Spinal cord (tissue), 10 donors: ENCODE data around the gene SLC26A8. TPM values are rescaled to one million over a fixed set of nuclear protein-coding genes. Genes with fewer than 3 reads are reported as not detected.

ENCODE experiments used
- DNase-seq, 6 donors: peaks; one replicate each; pipeline versions ENCODE4 v3.0.0 to v3.0.0-alpha.2; 2013 to 2015; ENCODE audit warnings: low spot score in 6 of 6, low read depth in 4 of 6
- H3K27ac ChIP-seq: one replicate; pipeline ENCODE4 v1.5.1; 2013; ENCODE audit warnings: low read depth, low read length, control low read depth
- H3K27me3 ChIP-seq: one replicate; pipeline ENCODE4 v1.6.1; 2013; ENCODE audit warnings: low read length; ENCODE audit not compliant: control insufficient read depth, insufficient read depth
- H3K36me3 ChIP-seq: one replicate; pipeline ENCODE4 v1.6.1; 2013; ENCODE audit warnings: low read length; ENCODE audit not compliant: control insufficient read depth, insufficient read depth
- H3K4me1 ChIP-seq: one replicate; pipeline ENCODE4 v1.6.1; 2013; ENCODE audit warnings: low read length; ENCODE audit not compliant: control insufficient read depth, insufficient read depth
- H3K4me3 ChIP-seq: one replicate; pipeline ENCODE4 v1.5.1; 2013; ENCODE audit warnings: low read depth, low read length, control low read depth
- H3K9me3 ChIP-seq: one replicate; pipeline ENCODE4 v1.6.1; 2013; ENCODE audit warnings: low read length; ENCODE audit not compliant: control insufficient read depth, insufficient read depth
- WGBS: methylation state at CpG from one replicate; pipeline ENCODE4 v1.1.5; 2013; ENCODE audit warnings: missing lambda C conversion rate; ENCODE audit not compliant: insufficient coverage; 5-methylcytosine and 5-hydroxymethylcytosine counted together
- polyA plus RNA-seq, 2 donors: library from polyadenylated mRNA; unstranded; fragments of 120-200 nt; gene quantifications; one replicate each; pipeline ENCODE4 v1.2.1, GENCODE V29; 2013; ENCODE audit not compliant: insufficient read length in 2 of 2
- total RNA-seq, 2 donors: library from RNA; depleted of rRNA in 1 of 2; stranded (reverse); fragments of 120-200 nt in 1 of 2; fragments of >200 nt in 1 of 2; gene quantifications; one replicate each; pipeline versions ENCODE4 v1.2.3 to v1.2.4, GENCODE V29; 2013 to 2014
- donor health status: healthy.

The SLC26A8 gene
- total and polyA plus RNA-seq, 4 donors, result 0.77 to 5.7 (median 4.9) TPM

DNA sequence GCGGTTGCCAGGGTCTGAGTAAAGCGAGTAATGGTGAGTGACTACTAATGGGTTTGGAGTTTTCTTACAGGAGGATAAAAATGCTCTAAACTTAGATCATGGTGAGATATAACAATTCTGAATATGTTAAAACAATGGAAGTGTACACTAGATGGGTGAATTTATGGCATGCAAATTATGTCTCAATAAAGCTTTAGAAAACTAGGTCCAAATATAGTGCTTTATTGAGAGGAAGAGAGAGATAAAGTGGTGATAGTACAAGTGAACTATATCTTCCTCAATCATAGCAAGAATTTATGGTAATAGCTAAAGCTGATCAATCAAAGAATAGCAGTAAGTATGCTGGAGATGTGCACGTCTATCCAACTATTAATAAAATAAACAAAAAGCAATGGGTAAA lies 127.4 kb downstream of the SLC26A8 start:
- no peak overlapping the region for H3K4me3 ChIP-seq
- WGBS, result 93% methylated on average over 2 of the region's 3 CpGs
- no peaks in the 10 kb centered on the region for H3K9me3 ChIP-seq
- no peak overlapping the region for H3K27ac ChIP-seq
- H3K36me3 ChIP-seq, result no peaks in the 10 kb centered on the region
- no peaks in the 10 kb centered on the region for H3K27me3 ChIP-seq
- H3K4me1 ChIP-seq, result no peaks in the 10 kb centered on the region
- DNase-seq, result no peak

DNA sequence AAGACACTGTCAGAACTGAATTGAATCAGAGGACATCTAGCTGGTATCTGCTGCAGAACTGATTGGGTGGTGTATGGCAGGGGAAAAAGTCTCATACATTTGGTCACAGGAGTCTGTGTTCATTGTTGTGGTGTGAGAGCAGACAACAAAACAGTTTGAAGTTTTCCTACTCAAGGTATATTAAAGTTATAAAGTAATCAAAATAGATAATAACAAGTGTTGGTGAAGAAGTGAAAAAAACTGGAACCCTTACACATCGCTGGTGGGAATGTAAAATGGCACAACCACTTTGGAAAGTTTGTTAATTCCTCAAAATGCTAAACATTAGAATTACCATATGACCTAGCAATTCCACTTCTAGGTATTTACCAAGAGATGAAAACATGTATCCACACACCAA lies 128.2 kb downstream of the SLC26A8 start:
- DNase-seq, result no peak
- no peaks in the 10 kb centered on the region for H3K27me3 ChIP-seq
- no CpG with 5 or more reads among the region's 1 CpG for WGBS
- no peaks in the 10 kb centered on the region for H3K4me1 ChIP-seq
- H3K36me3 ChIP-seq, result no peaks in the 10 kb centered on the region
- no peak overlapping the region for H3K27ac ChIP-seq
- no peaks in the 10 kb centered on the region for H3K9me3 ChIP-seq
- no peak overlapping the region for H3K4me3 ChIP-seq

GRCh38 chr6:35895560-35895959 lies 128.9 kb downstream of the SLC26A8 start:
- 100% methylated on average over 1 of the region's 3 CpGs for WGBS
- Histone ChIP-seq H3K9me3 (no peaks in the 10 kb centered on the region), H3K4me3 (no peak overlapping the region), H3K27ac (no peak overlapping the region), H3K36me3 (no peaks in the 10 kb centered on the region), H3K4me1 (no peaks in the 10 kb centered on the region), H3K27me3 (no peaks in the 10 kb centered on the region)
- DNase-seq, result no peak

GRCh38 chr6:35894776-35895175 lies 129.7 kb downstream of the SLC26A8 start:
- Histone ChIP-seq H3K4me3 (no peak overlapping the region), H3K9me3 (no peaks in the 10 kb centered on the region), H3K27ac (no peak overlapping the region), H3K27me3 (no peaks in the 10 kb centered on the region), H3K36me3 (peaks cover 2% of the 10 kb centered on the region), H3K4me1 (no peaks in the 10 kb centered on the region)
- no peak for DNase-seq
- WGBS, result no CpG with 5 or more reads among the region's 2 CpGs

Other genes starting within 250 kb of the SLC26A8 start
- gene CLPSL2, start 248.0 kb downstream of the SLC26A8 start, total RNA-seq, result not detected
- under 1 TPM in 1 of 2 donors, not detected in 1; 0.56 TPM for gene CLPSL2, start 248.0 kb downstream of the SLC26A8 start, polyA plus RNA-seq
- gene CLPSL1, start 243.6 kb downstream of the SLC26A8 start, total RNA-seq, result not detected
- not detected for gene CLPSL1, start 243.6 kb downstream of the SLC26A8 start, polyA plus RNA-seq
- gene CLPS, start 227.3 kb downstream of the SLC26A8 start, total RNA-seq, result not detected
- not detected for gene CLPS, start 227.3 kb downstream of the SLC26A8 start, polyA plus RNA-seq
- gene LHFPL5, start 219.3 kb downstream of the SLC26A8 start, total RNA-seq, result under 1 TPM; 0.44 to 0.79 TPM
- gene LHFPL5, start 219.3 kb downstream of the SLC26A8 start, polyA plus RNA-seq, result 1 to 10 TPM; 1.5 to 2.0 TPM
- gene SRPK1, start 103.5 kb downstream of the SLC26A8 start, total RNA-seq, result 10 to 100 TPM; 33.1 to 55.5 TPM
- 10 to 100 TPM; 41.1 to 43.5 TPM for gene SRPK1, start 103.5 kb downstream of the SLC26A8 start, polyA plus RNA-seq
- 10 to 100 TPM; 39.7 to 55.2 TPM for gene MAPK14, start 3.2 kb upstream of the SLC26A8 start, total RNA-seq
- 10 to 100 TPM; 27.3 to 32.4 TPM for gene MAPK14, start 3.2 kb upstream of the SLC26A8 start, polyA plus RNA-seq
- gene MAPK13, start 105.9 kb upstream of the SLC26A8 start, total RNA-seq, result 1 to 10 TPM; 2.8 to 3.2 TPM
- 1 to 10 TPM; 5.9 to 9.8 TPM for gene MAPK13, start 105.9 kb upstream of the SLC26A8 start, polyA plus RNA-seq
- 10 to 100 TPM; 15.2 to 18.7 TPM for gene BRPF3, start 172.1 kb upstream of the SLC26A8 start, total RNA-seq
- 10 to 100 TPM; 44.1 to 47.1 TPM for gene BRPF3, start 172.1 kb upstream of the SLC26A8 start, polyA plus RNA-seq
- gene PNPLA1, start 245.4 kb upstream of the SLC26A8 start, total RNA-seq, result under 1 TPM in 1 of 2 donors, not detected in 1; 0.20 TPM
- gene PNPLA1, start 245.4 kb upstream of the SLC26A8 start, polyA plus RNA-seq, result under 1 TPM in 1 of 2 donors, not detected in 1; 0.27 TPM